HG02759 (cell line): ENCODE results near the gene LGR6.
"Not testable (repeated sequence)": the region's sequence is repeated elsewhere in the genome, so short reads cannot be mapped to it uniquely, and the experiment has no call there.

Source experiments
- ATAC-seq: cut with Tn5 transposase; IDR thresholded peaks from one replicate; pipeline ENCODE4 v1.9.1; 2021; ENCODE audit warnings: mild to moderate bottlenecking, moderate library complexity; ENCODE audit not compliant: unreplicated experiment

LGR6 gene

GRCh38 chr1:202193614-202194327 lies at the start of gene LGR6:
LGR6 (plus strand) TSS chr1:202193799; CDS start chr1:202193990, 191 bp downstream.
- ATAC-seq: no peak

- peak; percentile 69 for ATAC-seq
Observed at GRCh38 chr1:202144402-202145067, 49.1 kb upstream of the LGR6 start, which contains the start of gene ARL8A. ARL8A (minus strand) TSS chr1:202144737; CDS start chr1:202144572, 165 bp downstream.

GRCh38 chr1:202145068-202145743 lies 48.4 kb upstream of the LGR6 start:
- peak; percentile 2 for ATAC-seq

GRCh38 chr1:202145744-202146140 lies 47.9 kb upstream of the LGR6 start:
- not testable (repeated sequence) for ATAC-seq

GRCh38 chr1:202146279-202146678 lies 47.3 kb upstream of the LGR6 start:
- no peak for ATAC-seq

- no peak for ATAC-seq
Observed at GRCh38 chr1:202146993-202147392, 46.6 kb upstream of the LGR6 start.

GRCh38 chr1:202148391-202148790 lies 45.2 kb upstream of the LGR6 start:
- no peak for ATAC-seq

GRCh38 chr1:202149566-202149965 lies 44.0 kb upstream of the LGR6 start:
- no peak for ATAC-seq

GRCh38 chr1:202150187-202150586 lies 43.4 kb upstream of the LGR6 start:
- no peak for ATAC-seq

- no peak for ATAC-seq
Observed at GRCh38 chr1:202150602-202151001, 43.0 kb upstream of the LGR6 start.

- ATAC-seq: no peak
Observed at GRCh38 chr1:202151045-202151444, 42.6 kb upstream of the LGR6 start.

- ATAC-seq: no peak
Observed at GRCh38 chr1:202152399-202152798, 41.2 kb upstream of the LGR6 start.

GRCh38 chr1:202153284-202153683 lies 40.3 kb upstream of the LGR6 start:
- ATAC-seq: no peak

- ATAC-seq: no peak
Observed at GRCh38 chr1:202154148-202154765, 39.3 kb upstream of the LGR6 start.

GRCh38 chr1:202154766-202155477 lies 38.7 kb upstream of the LGR6 start:
- ATAC-seq: no peak

- no peak for ATAC-seq
Observed at GRCh38 chr1:202155478-202156021, 38.0 kb upstream of the LGR6 start.

GRCh38 chr1:202156590-202156989 lies 37.0 kb upstream of the LGR6 start:
- ATAC-seq: no peak

GRCh38 chr1:202157945-202158344 lies 35.7 kb upstream of the LGR6 start:
- ATAC-seq: no peak

- ATAC-seq: no peak
Observed at GRCh38 chr1:202158810-202159533, 34.6 kb upstream of the LGR6 start.
